Upper lobe of left lung (tissue), 4 donors: ENCODE results near the gene TMBIM4.

ENCODE experiments used
- POLR2AphosphoS5 ChIP-seq, 2 donors: sonication (generic); formaldehyde crosslinking; IDR thresholded peaks; one replicate each; pipeline ENCODE4 v1.5.1; 2017; ENCODE audit warnings: antibody characterized with exemption in 2 of 2
- TF ChIP-seq, protein P1 (sequence below), 6 experiments: fragments of 450-650 bp in 4 of 6; fragments of 200-600 bp in 2 of 6; sonication (generic) in 2 of 6; IDR thresholded peaks; one replicate each; pipeline ENCODE4 v1.5.1; 2016 to 2019; ENCODE audit warnings: antibody characterized with exemption in 6 of 6

DNA sequence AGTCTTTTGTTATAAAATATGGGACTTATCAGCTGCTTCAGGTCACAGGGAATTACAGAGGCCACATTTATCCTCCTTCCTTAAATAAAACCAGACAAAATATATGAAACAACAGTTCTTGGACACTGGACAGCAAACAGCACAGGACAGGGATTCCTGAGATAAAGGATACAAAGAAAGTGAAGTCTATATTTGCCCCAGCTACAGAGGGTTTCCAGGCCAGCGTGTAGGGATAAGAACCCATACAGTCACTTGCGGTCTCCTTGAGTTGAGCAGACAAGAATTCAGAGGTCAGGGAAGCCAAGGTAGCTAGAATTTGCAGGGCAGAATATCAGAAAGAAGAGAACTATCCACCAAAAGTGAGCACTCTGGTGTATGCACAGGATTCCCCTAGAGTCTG is 30.5 kb downstream of the TMBIM4 start:
- TF ChIP-seq, protein P1, sequence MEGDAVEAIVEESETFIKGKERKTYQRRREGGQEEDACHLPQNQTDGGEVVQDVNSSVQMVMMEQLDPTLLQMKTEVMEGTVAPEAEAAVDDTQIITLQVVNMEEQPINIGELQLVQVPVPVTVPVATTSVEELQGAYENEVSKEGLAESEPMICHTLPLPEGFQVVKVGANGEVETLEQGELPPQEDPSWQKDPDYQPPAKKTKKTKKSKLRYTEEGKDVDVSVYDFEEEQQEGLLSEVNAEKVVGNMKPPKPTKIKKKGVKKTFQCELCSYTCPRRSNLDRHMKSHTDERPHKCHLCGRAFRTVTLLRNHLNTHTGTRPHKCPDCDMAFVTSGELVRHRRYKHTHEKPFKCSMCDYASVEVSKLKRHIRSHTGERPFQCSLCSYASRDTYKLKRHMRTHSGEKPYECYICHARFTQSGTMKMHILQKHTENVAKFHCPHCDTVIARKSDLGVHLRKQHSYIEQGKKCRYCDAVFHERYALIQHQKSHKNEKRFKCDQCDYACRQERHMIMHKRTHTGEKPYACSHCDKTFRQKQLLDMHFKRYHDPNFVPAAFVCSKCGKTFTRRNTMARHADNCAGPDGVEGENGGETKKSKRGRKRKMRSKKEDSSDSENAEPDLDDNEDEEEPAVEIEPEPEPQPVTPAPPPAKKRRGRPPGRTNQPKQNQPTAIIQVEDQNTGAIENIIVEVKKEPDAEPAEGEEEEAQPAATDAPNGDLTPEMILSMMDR (IDR thresholded peaks at IDR 0.05): no peak
- TF ChIP-seq POLR2AphosphoS5 (IDR thresholded peaks at IDR 0.05): no peak
